GM19463 (cell line): Measurements from ENCODE around the gene CAMTA1.

Experiments
- ATAC-seq: cut with Tn5 transposase; IDR thresholded peaks from one replicate; pipeline ENCODE4 v1.9.1; 2021; ENCODE audit warnings: mild to moderate bottlenecking, moderate library complexity; ENCODE audit not compliant: unreplicated experiment

CAMTA1 gene

DNA sequence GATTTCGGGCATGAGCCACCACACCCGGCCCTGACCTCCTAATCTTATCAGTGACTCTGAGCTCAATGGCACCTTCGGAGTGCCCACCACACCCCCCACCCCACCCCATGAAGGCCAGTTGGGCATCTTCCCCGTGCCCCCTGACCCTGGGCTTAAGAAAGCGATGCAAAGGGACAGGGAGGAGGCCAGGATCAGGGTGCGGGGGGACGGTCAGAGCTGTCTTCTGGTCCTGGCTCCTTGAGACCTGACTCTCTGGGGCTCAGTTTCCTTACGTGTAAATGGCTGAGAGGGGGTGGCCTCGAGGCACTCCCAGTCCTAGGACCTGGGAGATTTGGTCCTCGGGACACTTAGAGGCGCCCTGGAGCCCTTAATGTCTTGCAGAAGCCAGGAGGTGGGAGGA is 881.9 kb downstream of the CAMTA1 start:
- no peak for ATAC-seq

GRCh38 chr1:7667625-7668218 is 882.5 kb downstream of the CAMTA1 start:
- no peak for ATAC-seq

DNA sequence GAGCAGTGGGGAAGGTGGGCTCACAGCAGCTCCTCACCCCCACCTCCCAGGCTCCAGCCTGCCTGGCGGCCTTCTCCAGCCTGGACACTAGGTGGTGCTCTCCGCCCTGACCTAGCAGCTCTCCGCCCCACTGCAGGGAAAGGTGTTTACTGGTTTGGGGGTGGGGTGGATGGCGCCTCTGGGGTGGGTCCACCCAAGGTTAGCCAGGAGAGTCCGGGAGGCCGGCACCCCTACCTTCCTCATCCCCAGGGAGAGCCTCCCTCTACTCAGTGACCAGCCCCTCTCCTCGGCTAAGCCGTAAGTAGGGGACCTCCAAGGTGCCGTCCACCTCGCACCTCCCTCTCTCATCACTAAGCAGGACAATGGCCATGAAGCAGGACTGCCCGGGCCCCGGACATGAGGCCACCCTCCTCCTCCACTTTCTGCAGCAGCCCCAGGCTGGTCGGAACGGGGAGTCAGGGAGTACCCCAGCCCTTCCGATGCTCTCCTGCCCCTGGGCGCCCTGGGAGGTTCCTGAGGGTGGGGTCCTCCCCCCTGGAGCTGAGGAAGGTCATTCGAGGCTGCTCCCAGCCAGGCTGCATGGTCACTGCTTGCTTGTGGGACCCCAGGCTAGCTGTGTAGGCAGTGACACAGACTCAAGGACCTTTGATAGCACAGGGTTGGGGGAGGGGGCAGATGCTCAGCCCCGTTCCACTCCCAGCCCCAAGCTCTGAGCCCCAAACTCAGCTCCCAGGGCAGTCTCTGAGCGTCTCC is 884.5 kb downstream of the CAMTA1 start:
- ATAC-seq, result no peak

- no peak for ATAC-seq
These were observed 885.3 kb downstream of the CAMTA1 start for GRCh38 chr1:7670334-7671145.

DNA sequence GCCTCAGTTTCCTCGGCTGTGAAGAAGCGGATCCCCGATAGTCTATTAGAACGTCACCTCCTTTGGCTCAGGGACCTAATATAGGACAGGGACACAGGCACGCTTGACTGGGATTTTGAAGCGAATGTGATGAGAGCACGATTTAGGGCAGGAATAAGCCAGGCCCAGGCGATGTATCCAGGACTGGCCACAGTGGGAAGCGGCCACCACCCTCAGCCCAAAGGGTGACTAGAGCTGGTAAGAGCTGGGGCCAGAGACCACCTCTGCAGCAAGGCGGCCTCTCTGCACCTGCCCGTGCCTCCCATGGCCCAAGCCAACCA is 885.9 kb downstream of the CAMTA1 start:
- ATAC-seq, result no peak

DNA sequence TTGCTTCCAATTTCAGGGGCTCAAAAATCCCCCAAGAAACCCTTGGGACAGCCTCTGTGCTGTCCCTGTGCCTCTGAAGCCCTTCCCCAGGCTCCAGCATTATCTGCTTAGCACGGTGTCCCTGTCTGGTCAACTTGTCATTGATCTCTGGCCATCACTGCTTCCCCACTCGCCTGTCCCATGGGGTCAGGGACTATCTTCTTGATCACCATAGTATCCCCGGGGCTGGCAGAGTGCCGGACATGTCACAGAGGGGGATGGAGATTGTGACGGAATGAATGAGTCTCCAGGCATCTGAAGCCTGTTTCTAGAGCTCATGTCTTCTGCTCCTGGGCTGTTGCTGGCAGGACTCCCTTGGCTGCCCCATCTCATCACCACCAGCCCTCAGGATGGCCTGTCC is 886.4 kb downstream of the CAMTA1 start:
- ATAC-seq, result no peak

GRCh38 chr1:7672864-7673263 is 887.6 kb downstream of the CAMTA1 start:
- no peak for ATAC-seq

DNA sequence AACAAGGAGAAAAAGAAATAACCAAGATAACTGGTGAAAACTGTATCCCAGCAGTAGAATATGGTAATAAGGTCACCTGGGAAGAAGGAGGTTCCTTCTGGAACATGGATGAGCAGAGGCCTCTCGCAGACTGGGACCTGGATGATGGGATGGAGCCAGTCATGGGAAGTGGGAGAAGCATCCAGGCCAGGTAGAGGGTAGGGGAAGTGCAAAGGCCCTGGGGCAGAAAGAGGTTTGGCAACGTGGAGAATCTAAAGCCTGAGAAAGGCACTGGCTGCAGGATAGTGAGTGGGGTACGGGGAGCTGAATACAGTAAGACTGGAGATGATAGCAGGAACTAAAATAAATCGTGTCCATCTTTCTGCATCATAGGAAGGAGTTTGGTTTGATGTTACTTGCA is 889.7 kb downstream of the CAMTA1 start:
- no peak for ATAC-seq

- no peak for ATAC-seq
These were observed 890.4 kb downstream of the CAMTA1 start for GRCh38 chr1:7675431-7676273.

DNA sequence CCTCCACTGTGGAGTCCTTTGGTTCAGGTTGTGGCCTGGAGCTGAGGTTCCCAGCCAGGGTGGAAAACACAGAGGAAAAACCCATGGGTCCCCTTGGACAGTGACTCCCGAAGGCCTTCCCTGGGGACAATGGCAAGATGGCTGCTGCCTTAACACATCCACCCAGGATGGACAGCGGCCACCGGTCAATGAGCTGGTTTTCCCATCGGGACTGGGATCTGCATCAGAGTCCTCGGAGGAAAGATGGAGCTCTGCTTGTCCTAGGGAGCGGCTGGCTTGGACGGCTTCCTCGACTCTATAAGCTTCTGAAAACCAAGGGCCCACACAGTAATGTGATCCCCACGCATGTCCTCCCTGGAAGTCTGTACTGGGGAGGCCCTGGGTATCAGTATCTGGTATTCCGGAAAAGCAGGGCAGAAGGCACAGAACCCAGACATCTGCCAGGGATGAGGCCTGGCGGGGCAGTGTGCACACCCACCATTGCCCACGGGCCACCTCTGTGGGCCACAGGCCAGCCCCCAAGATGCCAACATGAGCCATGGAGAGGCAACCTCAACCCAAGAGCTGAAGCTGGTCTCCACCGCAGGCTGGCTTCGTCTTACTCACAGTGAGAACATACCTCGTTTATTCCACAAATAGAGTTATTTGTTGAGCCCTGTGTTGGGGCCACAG is 891.2 kb downstream of the CAMTA1 start:
- no peak for ATAC-seq

GRCh38 chr1:7677111-7677510 is 891.9 kb downstream of the CAMTA1 start:
- no peak for ATAC-seq

GRCh38 chr1:7677815-7678214 is 892.6 kb downstream of the CAMTA1 start:
- ATAC-seq, result no peak

GRCh38 chr1:7678491-7679158 is 893.4 kb downstream of the CAMTA1 start:
- no peak for ATAC-seq

DNA sequence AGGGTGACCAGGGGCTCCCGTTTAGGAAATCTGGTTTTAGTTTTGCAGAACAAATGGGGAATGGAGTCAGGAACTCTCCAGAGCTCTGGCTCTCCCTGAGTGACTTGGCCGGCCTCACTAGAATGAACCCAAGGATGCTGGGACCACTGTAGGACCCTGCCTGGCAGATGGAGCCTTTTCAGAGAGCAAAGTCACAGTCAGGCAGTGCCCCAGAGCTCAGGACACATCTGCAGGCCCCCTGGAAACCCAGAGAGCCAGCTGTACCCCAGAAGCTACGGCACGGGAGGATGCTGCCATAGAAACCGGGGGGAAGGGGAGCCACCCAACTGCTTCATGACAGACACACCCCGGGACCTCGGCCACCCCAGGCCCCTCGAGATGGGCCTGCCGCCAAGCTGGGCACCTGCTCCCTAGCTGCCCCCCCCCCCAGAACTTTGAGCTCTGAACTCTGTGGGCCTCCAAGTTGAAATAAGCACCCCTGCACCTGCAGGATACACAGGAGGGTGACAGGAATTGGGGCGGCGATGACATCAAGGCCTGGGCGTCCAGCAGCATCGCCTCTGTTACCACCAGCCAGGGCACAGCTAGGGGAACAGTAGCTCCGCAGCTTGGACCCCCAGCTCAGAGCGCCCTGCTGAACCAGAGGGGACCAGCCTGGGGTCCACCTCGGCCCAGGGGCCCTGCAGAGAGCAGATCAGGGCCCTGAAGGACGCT is 894.1 kb downstream of the CAMTA1 start:
- no peak for ATAC-seq

DNA sequence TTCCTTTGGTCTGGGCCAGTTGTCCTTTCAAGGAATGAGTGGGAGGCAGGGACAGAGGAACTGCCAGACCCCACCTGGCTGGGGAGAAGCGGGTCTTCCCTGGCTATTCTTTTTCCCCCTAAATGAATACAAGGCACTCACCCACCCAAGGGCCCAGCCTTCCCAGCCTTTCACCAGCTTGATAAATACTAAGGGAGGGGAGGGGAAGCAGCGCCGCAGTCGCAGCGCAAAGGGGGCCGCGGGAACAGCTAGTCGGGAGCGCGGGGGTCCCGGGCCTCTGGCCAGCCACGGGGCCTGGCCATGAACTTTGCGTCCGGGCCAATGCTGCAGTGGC is 894.6 kb downstream of the CAMTA1 start:
- no peak for ATAC-seq

- no peak for ATAC-seq
These were observed 895.1 kb downstream of the CAMTA1 start for GRCh38 chr1:7680207-7680954.

DNA sequence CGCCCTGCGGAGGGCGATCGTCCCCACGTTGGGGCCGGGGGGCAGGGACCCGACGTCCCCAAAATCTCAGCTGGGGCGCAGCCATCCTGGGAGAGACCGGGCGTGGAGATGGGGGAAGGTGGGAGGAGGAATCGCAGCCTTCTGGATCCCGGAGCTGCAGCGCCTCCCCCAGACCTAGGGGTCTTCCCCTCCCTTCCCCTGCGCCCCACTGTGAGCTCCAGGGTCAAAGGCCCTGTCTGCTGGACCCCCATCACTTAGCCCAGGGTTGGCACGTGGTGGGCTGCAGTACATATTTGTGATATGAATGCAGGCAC is 895.7 kb downstream of the CAMTA1 start:
- ATAC-seq, result no peak

DNA sequence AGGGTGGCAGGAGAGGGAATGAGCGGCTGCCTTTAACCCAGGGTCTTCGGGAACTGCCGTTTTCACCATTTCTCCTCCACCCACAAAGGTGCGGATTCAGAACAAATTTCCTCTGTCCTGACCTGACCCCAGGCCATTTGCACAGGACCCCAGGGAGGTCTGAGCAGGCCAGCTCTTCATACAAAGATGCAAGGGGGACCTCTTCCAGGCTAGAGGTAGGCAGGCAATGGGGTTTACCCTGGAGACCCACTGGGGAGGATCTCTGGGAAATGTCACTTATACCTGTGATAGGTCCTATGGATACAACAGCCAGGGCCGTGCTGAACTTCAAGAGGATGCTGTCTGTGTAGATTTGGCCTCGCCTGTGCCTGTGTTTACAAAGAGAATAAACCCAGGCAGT is 896.1 kb downstream of the CAMTA1 start:
- no peak for ATAC-seq

DNA sequence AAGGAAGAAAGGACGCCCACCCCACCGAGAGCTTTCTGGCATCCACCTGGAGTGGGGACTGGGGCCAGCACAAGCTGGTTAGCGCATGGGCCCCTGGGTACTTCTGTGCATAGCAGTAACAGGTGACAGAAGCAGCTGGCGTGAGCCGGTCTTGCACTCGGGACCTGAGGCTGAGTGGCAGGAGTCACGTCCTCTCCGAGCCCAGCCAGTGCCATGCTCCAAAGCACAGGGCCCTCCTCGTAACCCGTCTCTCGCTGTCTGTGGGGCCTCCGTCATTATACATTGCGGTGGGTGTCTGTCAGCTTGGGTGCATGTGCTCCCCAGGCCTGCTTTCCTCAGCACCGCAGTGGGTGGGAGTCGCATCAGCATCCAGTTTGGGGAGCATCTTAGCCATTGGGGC is 898.3 kb downstream of the CAMTA1 start:
- ATAC-seq, result no peak
